Midbrain (tissue), 1 donor: Measurements from ENCODE around the gene SEC16A.

Experiments used
- DNase-seq: peaks from one replicate; lab custom pipeline; 2025; lab: John Stamatoyannopoulos, UW

The SEC16A gene

DNA sequence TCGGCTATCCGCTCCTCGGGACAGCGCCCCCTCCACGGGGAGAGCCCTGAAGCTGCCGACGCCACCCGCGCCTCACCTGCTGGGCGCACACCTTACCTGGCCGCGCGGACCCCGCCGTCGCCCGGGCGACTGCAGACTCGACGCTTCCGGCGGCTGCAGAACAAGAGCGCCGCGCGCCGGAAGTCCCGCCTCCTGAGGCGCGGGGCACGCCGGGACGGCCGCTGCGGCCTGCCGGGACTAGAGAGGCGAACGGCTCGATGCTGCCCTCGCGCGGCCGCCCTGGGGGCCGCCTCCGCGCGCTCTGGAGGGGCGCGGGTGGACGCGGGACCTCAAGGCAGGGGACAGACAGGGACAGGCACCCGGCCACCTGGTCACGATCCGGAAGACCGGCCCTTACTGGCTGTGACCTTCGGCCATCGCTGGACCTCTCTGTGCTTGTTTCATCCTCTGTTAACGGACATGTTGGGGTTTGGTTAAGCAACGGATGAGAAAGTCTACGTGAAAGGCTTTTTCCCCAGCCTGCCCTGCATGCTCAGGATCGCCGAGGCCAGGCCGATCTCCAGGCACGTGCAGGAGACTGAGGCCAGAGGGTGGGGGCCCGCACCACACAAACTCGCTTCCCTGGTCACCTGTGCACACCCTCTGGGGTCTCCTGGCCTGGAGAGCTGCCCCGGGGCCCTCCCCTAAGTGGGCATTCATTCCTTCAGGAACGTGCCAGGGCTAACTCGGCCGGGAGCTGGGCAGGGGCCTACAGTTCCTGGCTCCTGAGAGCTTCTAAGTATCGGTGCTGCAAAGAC is 82.6 kb downstream of the SEC16A start, which contains the start of gene SNAPC4:
SNAPC4 (minus strand) TSS at position 133 of the 797 bp plus-strand sequence. CDS start 1,742 bp downstream, outside the sequence.
- peak; percentile 85 for DNase-seq

- DNase-seq = no peak
These were observed 83.4 kb downstream of the SEC16A start for GRCh38 chr9:136399176-136400037.

GRCh38 chr9:136398286-136398685 is 84.6 kb downstream of the SEC16A start:
- DNase-seq = no peak

GRCh38 chr9:136397643-136398042 is 85.2 kb downstream of the SEC16A start:
- no peak for DNase-seq

GRCh38 chr9:136396219-136396515 is 86.7 kb downstream of the SEC16A start:
- DNase-seq = no peak

- no peak for DNase-seq
These were observed 87.3 kb downstream of the SEC16A start for GRCh38 chr9:136395345-136396218.

- no peak for DNase-seq
These were observed 87.9 kb downstream of the SEC16A start for GRCh38 chr9:136395020-136395340.

GRCh38 chr9:136394312-136395019 is 88.4 kb downstream of the SEC16A start:
- DNase-seq = no peak

GRCh38 chr9:136393531-136393930 is 89.3 kb downstream of the SEC16A start:
- DNase-seq = no peak

DNA sequence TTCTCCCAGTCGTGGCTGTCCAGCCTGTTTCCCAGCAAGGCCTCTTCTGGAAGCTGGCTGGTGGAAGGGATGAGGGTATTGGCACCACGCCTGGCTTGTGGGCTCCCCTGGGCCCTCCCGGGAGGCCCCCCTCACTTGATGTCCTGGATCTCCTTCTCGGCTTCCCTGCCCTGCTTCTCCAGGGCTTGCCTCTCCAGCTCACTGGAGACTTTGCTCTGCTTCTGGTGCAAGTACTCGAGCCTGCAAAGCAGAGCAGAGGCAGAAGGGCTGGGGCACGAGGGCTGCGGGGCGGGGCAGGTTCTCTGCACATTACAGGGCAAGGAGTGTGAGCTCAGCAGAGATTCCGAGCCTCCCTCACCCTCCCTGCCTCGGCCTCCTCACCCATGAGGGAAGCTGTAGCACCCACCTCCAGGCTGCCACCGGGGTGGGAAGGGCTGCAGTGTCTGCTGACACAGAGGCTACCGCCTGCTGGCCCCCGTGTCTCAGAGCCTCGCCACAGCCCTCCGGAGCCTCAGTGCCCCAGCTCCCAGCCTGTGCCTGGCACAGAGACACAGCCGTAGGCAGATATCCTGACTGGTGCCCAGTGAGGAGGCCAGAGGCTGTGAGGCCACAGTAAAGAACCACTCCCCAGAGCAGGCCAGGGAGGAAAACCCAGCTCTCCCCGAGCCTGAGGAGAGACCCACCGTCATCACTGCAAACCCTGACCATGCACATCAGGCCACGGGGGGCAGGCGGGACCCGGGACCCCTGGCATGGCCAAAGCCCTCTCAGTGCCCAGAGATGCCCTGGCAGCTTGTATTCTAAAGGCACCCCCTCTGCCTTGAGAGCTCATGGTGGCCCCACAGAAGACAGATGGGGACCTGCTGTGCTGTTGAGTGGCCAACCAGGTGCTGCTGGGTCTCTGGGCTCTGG is 90.0 kb downstream of the SEC16A start:
- DNase-seq = no peak

DNA sequence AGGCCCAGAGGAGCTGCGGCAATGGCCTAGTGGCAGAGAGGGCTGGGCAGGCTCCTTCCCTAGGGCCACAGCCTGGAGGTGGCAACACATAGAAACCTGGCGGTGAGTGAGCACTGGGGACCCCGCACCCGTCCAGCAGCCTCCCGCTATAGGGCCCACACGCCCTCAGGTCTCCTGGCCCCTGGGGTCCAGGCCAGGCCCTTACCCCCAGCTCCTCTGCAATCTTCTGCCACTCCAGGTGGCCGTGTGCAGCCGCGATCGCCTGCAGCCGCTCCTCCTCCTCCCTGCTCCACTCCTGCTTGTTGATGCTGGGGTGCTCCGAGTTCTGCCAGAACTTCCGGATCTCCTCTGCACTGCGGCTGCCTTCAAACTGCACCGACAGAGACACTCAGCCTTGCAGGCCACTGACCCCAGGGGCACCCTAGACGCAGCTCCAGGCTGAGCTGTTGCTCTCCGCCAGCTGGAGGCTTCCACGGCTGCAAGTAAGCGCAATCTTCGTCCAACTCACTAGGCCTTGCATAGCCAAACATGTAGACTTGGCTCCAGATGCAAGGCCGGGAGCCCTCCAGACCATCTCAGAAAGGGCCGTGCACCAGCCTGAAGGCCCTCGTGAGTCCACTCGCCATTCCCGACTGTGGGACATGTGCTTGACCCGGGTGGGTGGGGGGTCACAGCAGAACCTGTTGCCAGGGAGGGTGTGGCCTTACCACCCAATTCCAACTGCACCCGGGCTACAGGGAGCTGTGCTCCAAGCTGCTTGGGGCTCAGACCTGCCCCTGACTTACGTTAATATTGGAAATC is 90.9 kb downstream of the SEC16A start:
- no peak for DNase-seq
